Stimulated activated CD8-positive, alpha-beta memory T cell treated with anti-CD3 and anti-CD28 coated beads, Interleukin-4, amount 100 ng/mL, for 1 hour (primary cell): ENCODE results near the gene GPI.

Source experiments
- DNase-seq, 2 donors: peaks; one replicate each; pipeline ENCODE4 v3.0.0-alpha.2; 2020; ENCODE audit warnings: low read depth in 2 of 2, low spot score in 1 of 2

GPI gene

GRCh38 chr19:34402074-34402600 lies 37.1 kb downstream of the GPI start:
- DNase-seq, result no peak

GRCh38 chr19:34403784-34404108 lies 38.8 kb downstream of the GPI start:
- no peak for DNase-seq

- peak; percentile 77 to 90 for DNase-seq
Observed at GRCh38 chr19:34404109-34404909, 39.3 kb downstream of the GPI start, which contains the start of gene PDCD2L. TSS of gene PDCD2L (plus strand) at chr19:34404399. CDS start at chr19:34404431, 32 bp downstream.

GRCh38 chr19:34405892-34406660 lies 41.1 kb downstream of the GPI start:
- DNase-seq, result no peak

- DNase-seq, result no peak
Observed at GRCh38 chr19:34408411-34408810, 43.4 kb downstream of the GPI start.

GRCh38 chr19:34409189-34410164 lies 44.5 kb downstream of the GPI start:
- no peak for DNase-seq

GRCh38 chr19:34411216-34411615 lies 46.2 kb downstream of the GPI start:
- no peak for DNase-seq

GRCh38 chr19:34416021-34416545 lies 51.1 kb downstream of the GPI start:
- no peak for DNase-seq

- no peak for DNase-seq
Observed at GRCh38 chr19:34418300-34418699, 53.3 kb downstream of the GPI start.

GRCh38 chr19:34426096-34426661 lies 61.2 kb downstream of the GPI start:
- DNase-seq, result no peak

- DNase-seq, result peak in 1 of 2 donors; percentile 9
Observed at GRCh38 chr19:34428549-34429285, 63.7 kb downstream of the GPI start.

- DNase-seq, result no peak
Observed at GRCh38 chr19:34429553-34429952, 64.6 kb downstream of the GPI start.

GRCh38 chr19:34430738-34431625 lies 66.0 kb downstream of the GPI start:
- DNase-seq, result peak; percentile 6 to 15

GRCh38 chr19:34431681-34432402 lies 66.8 kb downstream of the GPI start:
- DNase-seq, result no peak

- no peak for DNase-seq
Observed at GRCh38 chr19:34432797-34433196, 67.8 kb downstream of the GPI start.

- DNase-seq, result no peak
Observed at GRCh38 chr19:34436716-34437115, 71.7 kb downstream of the GPI start.

- DNase-seq, result no peak
Observed at GRCh38 chr19:34448191-34448590, 83.2 kb downstream of the GPI start.
